ENCODE data around the gene METTL3.

Gene METTL3

DNA sequence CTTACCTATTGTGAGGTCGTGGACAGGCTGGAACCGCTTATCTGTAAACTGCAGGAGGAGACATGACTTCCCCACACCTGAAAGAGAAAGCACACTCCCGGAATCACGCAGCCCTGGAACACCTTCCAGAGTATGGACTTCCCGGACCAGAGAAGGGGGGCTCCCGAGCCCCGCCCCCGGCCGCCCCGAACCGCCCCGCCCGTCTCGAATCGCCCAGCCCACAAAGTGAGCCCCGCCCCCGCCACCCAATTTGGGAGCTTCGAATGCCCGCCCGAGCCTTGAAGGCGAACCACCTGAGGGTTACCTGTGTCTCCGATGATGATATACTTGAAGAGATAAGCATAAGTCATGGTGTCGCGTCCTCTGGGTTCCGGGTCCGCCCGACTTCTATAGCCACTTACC, 34.6 kb downstream of the METTL3 start:
- DNase-seq = no peak

- no peak for DNase-seq
These were observed 35.2 kb downstream of the METTL3 start for GRCh38 chr14:21475767-21476522.

GRCh38 chr14:21467616-21468015, 43.5 kb downstream of the METTL3 start:
- no peak for DNase-seq

DNA sequence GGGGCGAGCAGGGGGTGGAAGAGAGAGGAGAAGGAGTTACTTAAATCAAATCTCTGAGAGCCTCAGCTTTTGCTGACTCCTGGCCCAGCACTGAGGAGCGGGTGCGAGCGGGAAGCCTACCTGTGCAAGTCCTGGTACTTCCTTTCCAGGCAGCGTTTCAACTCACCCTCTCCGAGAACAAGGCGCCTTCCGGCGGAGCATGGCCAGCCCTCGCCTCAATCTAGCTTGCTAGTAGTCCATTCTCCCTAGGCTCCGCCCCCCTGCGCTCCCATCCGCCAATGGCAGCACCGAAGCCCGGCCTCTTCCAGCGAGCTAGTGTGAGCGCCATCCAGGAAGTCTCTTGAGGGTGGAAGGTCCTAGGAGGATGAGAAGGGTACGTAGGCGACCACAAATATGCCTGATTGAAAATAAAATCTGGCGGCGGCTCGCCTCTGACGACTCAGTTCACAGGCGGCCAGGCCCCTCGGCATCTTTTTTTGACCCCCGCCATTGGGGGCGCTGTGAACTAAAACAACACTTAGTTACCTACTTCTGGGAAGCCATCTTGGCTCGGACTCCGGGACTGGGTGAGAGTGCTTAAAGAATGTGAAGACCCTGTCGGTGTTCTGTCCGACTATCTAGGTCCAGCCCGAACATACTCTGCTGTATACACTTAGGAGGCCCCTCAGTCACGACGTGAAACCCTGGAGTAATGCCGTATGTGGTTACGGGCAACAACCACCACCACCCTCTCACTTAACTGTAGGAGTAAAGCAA, 55.0 kb downstream of the METTL3 start, which contains the start of gene CHD8:
TSS of gene CHD8 (minus strand) at position 212 of the 756 bp plus-strand sequence. CDS start 24,480 bp downstream, outside the sequence.
- DNase-seq = peak; percentile 100

DNA sequence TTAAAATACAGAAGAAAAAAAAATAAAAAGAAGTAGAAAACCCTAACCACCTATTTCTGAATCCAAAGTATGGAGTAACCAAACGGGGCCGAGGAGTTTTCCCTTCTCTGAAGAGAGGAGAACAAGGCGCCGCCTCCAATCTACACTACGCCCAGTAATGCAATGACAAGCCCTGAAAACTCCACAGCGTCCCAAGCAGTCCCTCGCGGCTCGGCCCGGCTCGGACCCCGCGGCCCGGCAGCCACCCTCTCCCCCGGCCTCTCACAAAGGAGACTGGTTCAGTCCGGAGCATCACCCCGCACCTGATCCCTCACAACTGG, 55.6 kb downstream of the METTL3 start:
- DNase-seq = no peak

DNA sequence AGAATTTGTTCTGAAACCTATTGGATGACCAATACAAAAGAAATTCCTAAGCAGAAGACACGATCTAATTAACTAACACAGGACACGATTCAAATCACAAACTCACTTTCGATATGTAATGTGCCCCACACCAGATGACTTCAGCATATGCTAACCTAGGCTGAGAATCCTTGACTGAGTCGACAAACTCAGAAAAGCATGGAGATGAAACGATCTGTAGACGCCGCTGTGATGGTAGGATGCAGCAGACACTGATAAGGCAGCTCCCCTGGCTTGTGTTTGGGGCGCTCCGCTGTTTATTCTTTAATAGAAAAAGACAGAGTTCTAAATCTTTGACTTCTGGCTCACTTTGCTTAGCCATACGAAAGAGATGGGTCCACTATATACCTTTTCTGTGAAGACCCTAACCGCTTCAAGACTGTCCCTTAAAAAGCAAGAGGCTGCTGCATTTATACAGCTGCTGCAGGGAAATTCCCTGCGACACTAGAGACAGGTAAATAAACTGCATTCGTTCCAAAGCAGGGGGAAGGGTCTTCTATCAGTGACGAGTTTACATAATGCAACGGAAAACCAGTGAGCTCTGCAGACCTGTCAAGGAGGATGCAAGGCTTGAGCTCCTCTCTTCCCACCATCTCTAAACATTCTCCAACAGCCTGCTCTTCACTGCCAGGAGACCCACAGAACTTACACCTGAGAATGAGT, 56.1 kb downstream of the METTL3 start:
- DNase-seq = peak; percentile 16

GRCh38 chr14:21449899-21450216, 61.3 kb downstream of the METTL3 start:
- DNase-seq = no peak
